Hematopoietic multipotent progenitor cell treated with erythropoietin and hydrocortisone succinate and interleukin-3 and kit ligand, for 8 days (in vitro differentiated cells): ENCODE measurements around the gene TNFSF13B.
"Not testable (repeated sequence)": the region's sequence is repeated elsewhere in the genome, so short reads cannot be mapped to it uniquely, and the experiment has no call there.

ENCODE experiments used
- DNase-seq: peaks from one replicate; pipeline ENCODE4 v3.0.0-alpha.2; 2015

Gene TNFSF13B, protein sequence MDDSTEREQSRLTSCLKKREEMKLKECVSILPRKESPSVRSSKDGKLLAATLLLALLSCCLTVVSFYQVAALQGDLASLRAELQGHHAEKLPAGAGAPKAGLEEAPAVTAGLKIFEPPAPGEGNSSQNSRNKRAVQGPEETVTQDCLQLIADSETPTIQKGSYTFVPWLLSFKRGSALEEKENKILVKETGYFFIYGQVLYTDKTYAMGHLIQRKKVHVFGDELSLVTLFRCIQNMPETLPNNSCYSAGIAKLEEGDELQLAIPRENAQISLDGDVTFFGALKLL

DNA sequence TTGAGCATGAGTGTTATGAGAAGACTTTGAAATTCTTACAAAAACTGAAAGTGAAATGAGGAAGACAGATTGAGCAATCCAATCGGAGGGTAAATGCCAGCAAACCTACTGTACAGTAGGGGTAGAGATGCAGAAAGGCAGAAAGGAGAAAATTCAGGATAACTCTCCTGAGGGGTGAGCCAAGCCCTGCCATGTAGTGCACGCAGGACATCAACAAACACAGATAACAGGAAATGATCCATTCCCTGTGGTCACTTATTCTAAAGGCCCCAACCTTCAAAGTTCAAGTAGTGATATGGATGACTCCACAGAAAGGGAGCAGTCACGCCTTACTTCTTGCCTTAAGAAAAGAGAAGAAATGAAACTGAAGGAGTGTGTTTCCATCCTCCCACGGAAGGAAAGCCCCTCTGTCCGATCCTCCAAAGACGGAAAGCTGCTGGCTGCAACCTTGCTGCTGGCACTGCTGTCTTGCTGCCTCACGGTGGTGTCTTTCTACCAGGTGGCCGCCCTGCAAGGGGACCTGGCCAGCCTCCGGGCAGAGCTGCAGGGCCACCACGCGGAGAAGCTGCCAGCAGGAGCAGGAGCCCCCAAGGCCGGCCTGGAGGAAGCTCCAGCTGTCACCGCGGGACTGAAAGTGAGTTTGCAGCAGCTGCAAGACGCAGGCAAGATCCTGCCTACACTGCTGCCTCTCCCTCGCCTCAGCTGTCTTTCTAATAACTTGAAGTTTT lies at the start of gene TNFSF13B:
TSS of gene TNFSF13B (plus strand) at position 118 of the 728 bp plus-strand sequence. CDS start at position 296, 178 bp downstream.
- DNase-seq: peak; percentile 51

DNA sequence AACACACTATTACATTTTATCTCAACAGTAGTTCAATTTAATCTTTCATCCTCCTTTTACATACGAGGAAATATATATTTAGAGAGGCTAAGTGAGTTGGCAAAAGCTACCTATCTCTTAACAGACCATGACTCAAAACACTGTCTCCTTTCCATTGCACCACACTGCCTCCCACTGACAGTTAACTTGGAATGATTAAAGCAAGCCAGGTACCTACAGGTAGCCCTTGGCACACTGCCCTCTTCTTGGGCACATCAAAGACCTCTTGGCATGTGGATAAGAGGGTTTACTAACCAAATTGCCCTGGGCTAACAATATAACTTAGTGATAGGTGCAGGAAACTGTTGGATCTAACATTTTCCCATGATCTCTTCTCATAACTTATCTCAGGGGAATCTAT lies 49.5 kb upstream of the TNFSF13B start:
- no peak for DNase-seq

DNA sequence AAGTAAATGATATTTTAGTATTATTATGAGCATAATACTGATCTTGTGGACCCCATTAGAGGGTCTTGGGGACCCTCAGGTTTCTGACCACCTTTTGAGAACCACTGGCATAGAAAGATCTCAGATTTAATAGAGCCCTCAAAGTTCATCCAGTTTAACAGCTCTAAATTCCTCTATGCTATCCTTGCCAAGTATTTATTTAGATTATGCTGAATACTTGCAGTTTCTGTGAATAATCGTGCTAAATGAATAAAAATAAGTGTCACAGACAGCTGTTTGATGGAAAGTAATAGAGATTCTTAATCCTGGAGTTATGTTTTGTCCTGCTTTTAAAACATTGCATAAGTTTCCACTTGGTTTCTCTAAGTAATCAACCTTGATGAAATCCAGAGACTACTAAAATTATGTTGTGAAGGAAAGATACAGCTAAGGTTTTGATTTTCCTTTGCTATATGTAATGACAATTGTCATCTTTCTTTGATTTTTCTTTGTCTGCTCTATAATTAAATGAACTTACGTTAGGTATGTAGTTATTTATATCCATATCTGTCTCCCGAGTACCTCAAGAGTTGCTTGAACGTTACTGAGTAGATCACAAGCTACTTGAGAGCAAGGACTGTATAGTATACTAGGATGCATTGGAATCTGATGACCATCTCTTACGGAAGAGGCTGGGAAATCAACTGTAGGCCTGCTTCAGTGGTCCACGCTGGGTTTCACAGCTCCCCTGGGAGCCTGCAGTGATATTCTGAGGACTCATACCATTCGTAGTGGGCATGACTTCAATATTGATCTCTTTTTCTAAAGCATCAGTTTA lies 45.6 kb upstream of the TNFSF13B start:
- DNase-seq: no peak

DNA sequence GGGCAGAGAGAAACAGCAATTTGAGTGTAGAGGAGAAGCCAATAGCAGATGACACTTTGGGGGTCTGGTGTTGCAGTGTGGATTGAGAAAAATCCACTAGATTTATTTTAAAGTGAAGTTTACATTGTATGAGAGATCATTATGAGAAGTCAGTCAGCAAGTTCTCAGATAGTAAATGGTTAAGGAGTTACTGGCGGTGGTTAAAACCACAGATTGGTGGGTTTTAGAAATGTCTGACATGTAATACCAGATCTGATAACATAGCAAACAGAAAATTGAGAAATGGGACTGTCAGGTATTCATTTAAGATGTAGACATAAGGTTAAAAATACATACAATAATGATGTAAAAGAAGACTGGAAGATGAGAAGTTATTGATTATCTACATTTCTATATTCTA lies 44.1 kb upstream of the TNFSF13B start:
- peak; percentile 25 for DNase-seq

DNA sequence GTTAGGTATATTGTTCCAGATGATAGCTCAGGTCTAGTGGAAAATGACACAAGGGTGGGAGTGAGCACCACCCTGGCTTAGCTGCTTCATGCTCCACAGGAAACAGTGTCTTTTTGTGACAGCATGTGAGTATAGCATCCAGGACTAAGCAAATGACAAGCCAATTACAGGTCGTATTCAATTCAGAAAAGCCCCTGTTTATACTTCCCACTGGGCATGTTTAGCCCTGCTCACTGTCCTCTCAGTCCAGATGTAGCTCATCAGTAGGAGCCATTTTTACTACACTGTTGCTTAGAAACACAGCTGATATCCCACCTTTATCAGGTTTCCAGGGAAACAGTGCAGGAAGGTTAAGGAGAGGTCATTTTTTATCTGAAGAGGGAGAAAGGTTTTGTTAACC lies 43.3 kb upstream of the TNFSF13B start:
- no peak for DNase-seq

DNA sequence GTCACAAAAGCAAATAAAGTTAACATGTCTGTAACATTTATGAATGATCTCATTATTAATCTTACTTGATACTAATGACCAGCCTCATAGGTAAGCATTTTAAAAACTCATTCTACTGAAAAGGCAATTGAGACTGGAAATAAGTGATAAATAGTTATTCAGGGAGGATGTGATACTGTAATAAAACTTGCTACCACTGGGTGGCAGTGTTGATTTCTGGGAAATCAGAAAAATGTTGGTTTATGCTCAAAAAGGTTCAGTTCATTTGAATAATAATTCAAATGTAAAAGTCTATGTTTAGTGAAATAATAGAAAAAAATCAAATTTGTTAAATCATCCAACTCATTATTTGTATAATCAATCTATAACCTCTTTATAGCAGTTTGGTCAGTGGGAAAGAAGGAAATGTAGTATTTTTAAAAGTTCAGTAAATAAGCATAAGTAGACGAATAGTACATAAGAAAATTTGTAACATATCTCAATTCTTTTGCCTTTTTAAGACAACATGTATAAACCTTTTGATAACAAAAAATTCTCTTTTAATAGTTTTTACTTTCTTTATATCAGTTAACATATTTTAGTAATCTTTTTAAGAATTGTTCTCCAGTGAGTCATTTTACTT lies 41.8 kb upstream of the TNFSF13B start:
- peak; percentile 68 for DNase-seq

DNA sequence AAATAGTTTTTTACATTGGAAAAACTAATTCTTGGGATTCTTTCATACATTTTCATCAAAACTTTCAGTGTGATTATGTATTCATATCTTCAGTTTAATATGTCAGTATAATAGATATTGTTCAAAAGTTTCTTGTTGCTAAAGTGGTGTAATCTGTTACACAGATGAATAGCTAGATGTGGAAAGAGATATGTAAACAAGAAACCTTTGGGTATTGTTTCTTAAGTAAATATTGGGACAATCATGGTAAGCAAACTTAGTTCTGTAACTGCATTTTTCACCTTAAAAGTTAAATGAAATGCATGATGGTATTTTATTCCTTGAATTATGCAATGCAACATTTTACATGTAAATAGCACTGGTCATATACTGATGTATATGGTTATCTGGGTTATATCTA lies 39.1 kb upstream of the TNFSF13B start:
- no peak for DNase-seq

DNA sequence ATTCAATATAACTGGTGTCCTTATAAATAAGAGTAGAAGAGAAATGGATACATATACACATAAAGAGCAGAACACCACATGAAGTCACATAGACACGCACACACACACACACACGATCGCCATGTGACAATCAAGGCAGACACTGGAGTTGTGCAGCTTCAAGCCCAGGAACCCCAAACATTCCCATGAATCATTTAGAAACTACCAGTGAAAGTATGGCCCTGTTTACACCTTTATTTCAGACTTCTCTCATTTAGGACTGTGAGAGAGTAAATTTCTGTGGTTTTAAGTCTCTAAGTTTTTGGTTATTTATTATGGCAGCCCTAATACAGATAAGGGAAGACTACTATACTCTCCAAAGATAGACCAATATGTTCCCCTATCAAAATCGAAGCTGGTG lies 20.4 kb upstream of the TNFSF13B start:
- DNase-seq: no peak

DNA sequence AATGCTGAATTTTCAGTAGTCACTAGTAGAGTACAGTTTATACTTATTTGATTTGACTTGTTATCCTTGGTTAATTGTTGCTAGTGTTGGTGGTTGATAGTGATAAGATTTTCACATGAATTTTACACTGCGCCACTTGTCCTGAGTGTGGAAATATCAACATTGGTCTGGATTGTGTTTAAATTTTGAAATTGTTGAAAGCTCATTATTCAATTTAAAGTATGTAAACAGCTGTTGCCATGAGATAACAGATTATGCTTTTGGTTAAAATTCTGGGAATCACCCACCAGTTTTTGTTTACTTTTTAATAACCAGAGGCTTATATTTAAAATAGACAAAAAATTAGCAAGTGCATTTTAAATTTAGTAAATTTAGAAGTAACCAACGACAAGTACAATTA lies 12.3 kb upstream of the TNFSF13B start:
- peak; percentile 44 for DNase-seq

DNA sequence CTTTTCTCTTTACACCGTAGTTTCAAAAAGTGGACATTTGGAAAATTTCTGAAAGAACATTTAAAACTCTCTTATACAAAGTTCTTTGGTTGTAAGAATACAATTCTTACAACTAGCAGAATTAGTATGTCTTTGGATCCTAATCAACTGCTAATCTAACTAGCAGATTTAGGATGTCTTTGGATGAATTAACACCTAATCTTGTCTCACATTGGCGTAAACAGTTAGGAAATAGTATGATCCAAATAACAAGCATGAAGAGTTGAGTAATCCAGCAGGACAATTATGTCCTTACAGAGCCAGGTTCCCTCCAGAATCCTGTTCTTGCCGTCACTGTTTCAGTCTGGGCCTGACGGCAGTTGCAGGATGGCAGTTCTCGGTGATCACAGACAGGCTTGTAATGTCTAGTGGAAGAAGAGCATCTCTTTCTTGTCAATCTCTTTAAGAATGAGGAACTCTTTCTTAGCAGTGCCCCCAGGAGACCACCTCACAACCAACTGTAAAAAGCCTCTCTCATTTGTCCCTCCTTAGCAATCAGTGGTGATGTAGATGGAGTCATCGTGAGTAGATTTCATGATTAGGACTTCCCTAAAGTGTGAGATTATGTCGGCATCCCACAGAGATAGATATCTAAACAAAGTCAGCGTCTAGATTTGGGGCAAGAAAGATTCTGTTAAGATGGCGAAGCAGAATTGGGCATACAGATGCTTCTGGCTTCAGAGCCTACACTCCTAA lies 5.7 kb upstream of the TNFSF13B start:
- DNase-seq: no peak

DNA sequence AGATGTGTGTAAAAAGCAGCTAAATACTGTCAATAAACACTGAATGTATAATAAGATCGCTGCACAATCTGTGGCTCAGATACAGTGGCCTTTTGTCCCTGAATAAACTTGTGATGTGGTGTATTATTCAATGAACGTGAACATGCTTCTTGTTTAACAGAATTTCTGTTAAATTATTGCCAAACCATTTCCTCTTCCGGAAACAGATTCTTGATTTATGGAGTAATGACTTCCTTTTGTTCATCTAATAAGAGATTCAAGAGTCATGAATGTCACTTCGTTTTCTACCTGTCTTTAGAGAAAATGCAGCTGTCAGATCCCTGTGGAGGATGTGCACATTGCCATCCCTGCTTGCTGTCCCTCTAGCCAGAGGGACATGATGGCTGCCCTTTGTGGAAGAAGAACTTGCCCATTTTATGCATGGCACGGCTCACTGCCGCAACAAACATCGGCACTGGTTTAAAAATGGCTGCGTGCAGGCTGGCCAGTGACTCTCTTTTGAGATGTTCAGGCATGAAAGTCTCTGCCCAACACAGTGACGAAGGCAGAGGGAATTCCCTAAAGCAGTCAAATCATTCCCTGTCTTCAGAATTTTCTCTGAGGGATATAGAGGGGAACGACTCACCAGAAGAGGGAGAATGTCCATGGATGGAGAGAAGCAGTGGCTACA lies 3.1 kb upstream of the TNFSF13B start:
- no peak for DNase-seq

DNA sequence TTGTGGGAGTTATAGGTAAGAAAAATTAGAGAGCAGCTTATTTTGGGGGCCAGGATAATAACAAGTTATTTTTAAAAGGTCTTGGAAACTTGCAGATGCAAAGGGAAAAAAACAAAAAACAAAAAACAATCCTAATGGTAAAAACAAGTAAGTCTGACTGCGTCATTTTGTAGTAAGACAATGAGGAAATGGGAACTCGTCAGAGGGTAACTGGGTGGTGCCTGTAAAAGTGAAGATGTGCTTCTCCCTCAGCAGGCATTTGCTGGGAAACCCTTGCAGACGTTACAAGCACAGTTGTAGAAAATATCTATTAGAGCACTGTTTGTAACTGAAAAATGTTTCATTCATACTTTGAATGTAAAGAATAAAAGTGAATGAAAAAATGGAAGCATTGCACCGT lies 2.2 kb upstream of the TNFSF13B start:
- DNase-seq: no peak

DNA sequence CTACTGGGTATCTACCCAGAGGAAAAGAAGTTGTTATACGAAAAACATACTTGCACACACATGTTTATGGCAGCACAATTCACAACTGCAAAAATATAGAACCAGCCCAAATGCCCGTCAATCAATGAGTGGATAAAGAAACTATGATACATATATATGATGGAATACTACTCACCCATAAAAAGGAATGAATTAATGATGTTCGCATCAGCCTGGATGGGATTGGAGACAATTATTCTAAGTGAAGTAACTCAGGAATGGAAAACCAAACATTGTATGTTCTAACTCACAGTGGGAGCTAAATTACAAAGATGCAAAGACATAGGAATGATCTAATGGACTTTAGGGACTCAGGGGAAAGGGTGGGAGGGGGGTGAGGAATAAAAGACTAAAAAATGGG lies 1.7 kb upstream of the TNFSF13B start:
- DNase-seq: not testable (repeated sequence)

DNA sequence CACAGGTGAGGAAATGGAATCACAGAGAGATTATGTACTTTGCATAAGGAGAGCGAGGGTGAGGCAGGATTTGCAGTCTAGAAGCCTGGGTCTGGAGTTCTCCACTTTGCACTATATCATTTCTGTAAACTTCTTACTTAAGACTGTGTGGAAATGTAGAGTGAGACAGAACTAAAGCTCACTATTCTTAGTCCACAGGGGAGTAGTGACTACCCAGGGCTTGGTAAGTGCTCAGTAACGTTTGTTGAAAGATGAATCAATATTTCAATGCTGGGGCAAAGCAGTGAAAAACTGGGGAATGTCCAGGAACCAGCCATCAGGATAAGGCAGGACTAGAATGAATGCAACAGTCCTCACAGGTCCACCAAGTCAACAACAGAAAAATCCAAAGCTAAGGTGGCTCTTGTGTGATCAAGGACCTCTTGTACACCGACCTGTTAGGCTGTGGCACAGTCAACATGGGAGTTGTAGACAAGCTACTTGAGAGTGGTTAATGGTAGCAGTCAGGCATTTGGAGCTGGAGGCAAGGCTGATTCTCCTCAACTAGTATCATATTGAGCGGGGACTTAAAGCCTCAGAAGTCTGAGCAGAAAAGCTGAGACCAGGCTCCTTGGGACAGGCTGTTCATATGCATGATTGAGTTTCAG lies 929 bp upstream of the TNFSF13B start:
- DNase-seq: no peak

DNA sequence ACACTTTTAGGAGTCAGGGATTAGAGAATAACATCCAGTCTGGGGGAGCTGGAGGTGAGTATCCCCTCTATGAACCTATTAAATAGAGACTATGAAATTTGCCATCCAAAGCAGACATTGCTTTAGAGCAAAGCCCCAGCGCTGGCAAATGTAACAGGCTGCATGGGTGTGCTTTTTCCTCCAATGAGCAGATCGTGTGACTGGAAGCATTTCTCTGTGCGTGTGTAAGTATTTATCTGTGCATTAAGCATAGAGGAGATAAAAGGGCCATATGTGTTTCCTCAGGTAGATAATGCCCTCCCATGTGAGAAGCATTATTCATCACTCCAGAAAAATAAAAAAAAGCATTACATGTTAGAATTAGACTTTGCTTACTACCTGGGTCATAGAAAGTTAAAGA lies 924 bp downstream of the TNFSF13B start:
- peak; percentile 53 for DNase-seq

DNA sequence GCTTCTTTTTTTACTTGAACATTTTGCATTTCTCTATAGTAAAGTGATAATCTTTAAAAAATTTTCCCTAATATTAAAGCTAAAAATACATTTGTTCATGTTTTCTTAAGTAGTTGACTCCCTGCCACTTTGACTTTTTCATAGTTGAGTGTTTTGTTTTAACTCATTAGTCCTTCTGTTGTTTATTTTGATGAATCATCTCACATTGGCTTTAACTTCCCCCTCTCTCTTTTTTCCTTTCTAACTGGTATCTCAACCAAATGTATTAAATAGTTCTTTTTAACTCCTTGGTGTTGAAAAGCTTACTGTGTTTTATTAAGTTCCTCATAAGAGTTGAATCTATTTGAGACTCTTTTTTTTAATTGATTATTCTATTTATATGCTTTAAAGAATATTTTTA lies 2.8 kb downstream of the TNFSF13B start:
- no peak for DNase-seq

DNA sequence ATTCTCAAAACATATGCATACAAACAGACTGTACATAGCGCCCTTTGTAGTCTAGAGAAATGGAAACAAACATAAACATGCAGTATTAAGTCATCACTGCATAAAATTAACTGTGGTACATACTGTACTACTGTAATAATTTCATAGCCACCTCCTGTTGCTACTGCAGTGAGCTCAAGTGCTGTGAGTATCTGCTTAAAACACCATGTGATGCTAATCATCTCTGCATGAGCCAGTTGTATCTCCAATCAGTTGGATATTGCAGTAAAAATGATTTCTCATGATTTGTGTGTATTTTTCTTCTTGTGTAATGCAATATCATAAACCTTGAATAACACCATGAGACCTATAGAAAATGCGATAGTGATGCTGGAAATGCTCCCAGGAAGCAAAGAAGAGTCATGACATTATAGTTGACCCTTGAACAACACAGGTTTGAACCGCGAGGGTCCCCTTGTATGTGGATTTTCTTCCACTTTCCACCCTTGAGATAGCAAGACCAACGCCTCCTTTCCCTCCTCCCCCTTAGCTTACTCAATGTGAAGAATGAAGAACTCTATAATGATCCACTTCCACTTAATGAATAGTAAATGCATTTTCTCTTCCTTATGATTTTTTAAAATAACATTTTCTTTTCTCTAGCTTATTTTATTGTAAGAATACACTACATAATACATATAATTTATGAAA lies 4.1 kb downstream of the TNFSF13B start:
- DNase-seq: no peak

DNA sequence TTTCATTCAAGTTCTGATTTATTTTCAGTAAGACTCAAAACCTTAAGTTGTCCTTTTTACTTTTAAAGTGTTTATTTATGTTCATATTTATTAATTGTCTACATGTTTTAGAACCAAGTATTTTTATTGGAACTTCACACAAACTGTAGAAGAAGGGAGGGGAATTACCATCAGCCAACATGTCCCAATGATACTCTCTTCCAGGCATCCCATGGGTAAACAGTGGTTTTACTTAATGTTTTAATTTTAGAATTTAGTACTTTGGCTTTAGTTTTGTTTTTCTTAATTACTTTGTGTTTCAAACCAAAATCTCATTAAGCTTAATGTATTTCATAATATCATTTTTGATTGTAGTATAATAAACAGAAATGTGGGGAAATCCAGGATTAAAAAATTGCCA lies 5.2 kb downstream of the TNFSF13B start:
- no peak for DNase-seq

DNA sequence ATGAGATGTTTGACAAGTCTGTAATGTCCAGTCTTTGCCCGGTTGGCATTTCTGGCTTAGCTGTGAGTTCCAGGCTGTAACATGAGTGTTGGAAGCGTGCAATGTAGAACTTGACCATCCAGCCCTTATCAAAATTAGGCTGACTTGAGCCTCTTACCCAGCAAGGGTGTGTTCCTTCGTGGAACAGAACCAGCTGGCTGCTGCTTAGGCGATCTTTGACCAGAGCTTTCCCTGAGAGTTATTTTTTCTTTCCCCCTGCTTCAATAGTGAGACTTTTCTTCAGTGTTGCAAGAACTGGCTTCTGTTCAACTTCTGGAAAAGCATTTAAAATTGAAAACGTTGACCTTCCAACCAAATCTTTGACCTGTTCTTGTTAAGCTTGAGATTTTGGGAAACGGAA lies 6.5 kb downstream of the TNFSF13B start:
- no peak for DNase-seq

DNA sequence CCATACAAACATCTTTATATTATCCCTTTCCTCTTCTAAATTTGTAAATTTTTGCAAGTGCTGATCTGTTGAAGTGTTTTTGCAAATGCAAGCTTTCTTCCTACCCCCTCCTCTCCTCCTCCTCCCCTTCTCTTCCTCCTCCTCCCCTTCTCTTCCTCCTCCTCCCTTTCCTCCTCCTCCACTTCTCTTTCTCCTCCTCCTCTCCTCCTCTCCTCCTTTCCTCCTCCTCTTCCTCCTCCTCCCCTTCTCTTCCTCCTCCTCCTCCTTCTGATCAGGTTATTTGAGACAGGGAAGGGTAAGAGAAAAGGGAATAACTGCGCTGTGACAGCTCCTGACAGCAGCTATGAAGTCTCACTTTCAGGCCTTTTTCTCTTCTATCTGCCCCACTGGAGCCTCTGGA lies 8.9 kb downstream of the TNFSF13B start:
- DNase-seq: no peak

DNA sequence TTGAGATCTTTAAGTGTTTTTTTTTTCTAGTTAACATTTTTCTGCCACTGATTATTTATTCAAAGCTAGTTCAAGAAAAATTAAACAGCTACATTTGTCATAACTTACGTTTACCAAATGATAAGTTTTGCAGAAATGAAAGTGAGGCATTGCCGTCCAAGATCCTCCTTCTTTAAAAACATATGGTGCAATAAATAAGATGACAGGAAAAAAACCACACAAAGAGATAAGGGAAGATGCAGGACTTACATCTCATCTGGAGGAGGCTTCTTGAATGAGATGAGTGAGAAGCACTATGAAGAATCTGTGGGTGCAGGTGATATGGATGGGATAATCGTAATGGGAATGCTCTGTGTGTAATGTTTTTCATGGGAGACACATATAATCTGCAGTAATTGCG lies 12.4 kb downstream of the TNFSF13B start:
- no peak for DNase-seq
